Omental fat pad (tissue), 4 donors: Measurements from ENCODE around the gene GPHN. TPM values are rescaled to one million over a fixed set of nuclear protein-coding genes. Genes with fewer than 3 reads are reported as not detected.
"Not testable (repeated sequence)": the region's sequence is repeated elsewhere in the genome, so short reads cannot be mapped to it uniquely, and the experiment has no call there.

Experiments
- ATAC-seq: fragments of 150-250 bp; one replicate; pipeline ENCODE4 v1.9.1; 2016; ENCODE audit warnings: mild to moderate bottlenecking, moderate library complexity; ENCODE audit not compliant: low FRiP score
- DNase-seq: peaks from one replicate; pipeline ENCODE4 v3.0.0-alpha.2; 2019; ENCODE audit warnings: low spot score
- CTCF ChIP-seq, 3 donors: fragments of 450-650 bp; IDR thresholded peaks; one replicate each; pipeline ENCODE4 v1.5.1; 2016 to 2017; ENCODE audit warnings: antibody characterized with exemption in 3 of 3, mild to moderate bottlenecking in 3 of 3, moderate library complexity in 2 of 3
- total RNA-seq, 4 donors: library from RNA; depleted of rRNA; stranded (reverse); fragments of >200 nt; gene quantifications; one replicate each; pipeline ENCODE4 v1.1.0, GENCODE V29; 2016

Gene GPHN
- total RNA-seq, 4 donors from 2014 or later = 8.0 to 27.6 (median 18.7) TPM

GRCh38 chr14:66815687-66816086, 307.7 kb downstream of the GPHN start:
- no peak for DNase-seq
- ATAC-seq = no peak
- TF ChIP-seq CTCF (IDR thresholded peaks at IDR 0.05) = no peak

- no peak for ATAC-seq
- no peak for TF ChIP-seq CTCF (IDR thresholded peaks at IDR 0.05)
- no peak for DNase-seq
Measured at GRCh38 chr14:66824251-66824650, 316.3 kb downstream of the GPHN start.

- no peak for TF ChIP-seq CTCF (IDR thresholded peaks at IDR 0.05)
- no peak for ATAC-seq
- no peak for DNase-seq
Measured at GRCh38 chr14:66827182-66827581, 319.2 kb downstream of the GPHN start.

GRCh38 chr14:66831173-66831572, 323.2 kb downstream of the GPHN start:
- TF ChIP-seq CTCF (IDR thresholded peaks at IDR 0.05) = no peak
- DNase-seq = no peak
- ATAC-seq = no peak

GRCh38 chr14:66833816-66834215, 325.9 kb downstream of the GPHN start:
- TF ChIP-seq CTCF (IDR thresholded peaks at IDR 0.05) = no peak
- no peak for ATAC-seq
- DNase-seq = no peak

- DNase-seq, ATAC-seq: not testable (repeated sequence)
Measured at GRCh38 chr14:66837436-66837835, 329.5 kb downstream of the GPHN start.

- ATAC-seq (no peak), DNase-seq (no peak)
- no peak for TF ChIP-seq CTCF (IDR thresholded peaks at IDR 0.05)
Measured at GRCh38 chr14:66842911-66843512, 335.1 kb downstream of the GPHN start.
